ENCODE results near the gene HEMGN.

Gene HEMGN

DNA sequence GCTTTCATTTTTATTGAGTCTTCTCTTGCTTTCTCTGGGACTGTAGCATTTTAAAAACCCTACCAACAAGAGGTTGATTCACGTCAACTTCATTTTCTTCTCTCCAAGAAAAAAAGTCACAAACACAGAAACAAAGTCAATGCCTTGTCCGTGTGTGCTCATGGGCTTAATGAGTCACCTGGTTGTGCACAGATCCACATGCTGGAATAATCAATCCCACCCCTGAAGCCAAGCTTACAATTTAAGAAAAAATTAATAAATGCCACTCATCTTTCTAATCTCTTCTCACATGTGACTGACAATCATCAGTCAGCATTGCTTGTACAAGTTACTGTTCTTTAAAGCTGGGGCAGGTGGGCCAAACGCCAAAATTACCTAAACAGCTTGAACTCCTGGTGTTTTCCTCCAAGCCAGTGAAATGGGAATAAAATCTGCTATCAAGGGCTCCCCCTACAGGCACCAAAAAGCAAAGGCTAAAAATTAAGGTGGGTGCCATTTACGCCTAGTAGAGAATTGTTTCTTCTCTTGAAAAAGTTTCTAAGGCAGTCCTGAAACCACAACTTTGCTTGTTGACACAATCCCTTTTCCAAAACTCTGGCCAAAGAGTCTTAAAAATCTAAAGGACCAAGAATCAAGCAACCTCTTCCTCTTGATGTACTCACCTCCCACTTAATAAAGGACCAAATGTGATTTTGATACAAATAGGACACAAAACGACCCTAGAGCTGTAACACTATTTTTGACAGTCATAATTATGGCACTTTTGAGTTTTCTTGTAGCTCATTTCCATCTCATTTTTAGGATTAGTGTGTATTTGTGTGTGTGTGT lies 37.0 kb downstream of the HEMGN start:
- Mint-ChIP-seq H3K27ac (no peak overlapping the region), H3K36me3 (ENCODE audit: low read depth) (peaks cover 11% of the 10 kb centered on the region), H3K4me3 (no peak overlapping the region), H3K27me3 (ENCODE audit: low read depth, poor library complexity) (peaks cover 6% of the 10 kb centered on the region), H3K4me1 (no peaks in the 10 kb centered on the region), H3K9me3 (no peaks in the 10 kb centered on the region)
- peak; percentile 19 for DNase-seq
- TF ChIP-seq CTCF (IDR thresholded peaks at IDR 0.05), result peak; percentile 75

DNA sequence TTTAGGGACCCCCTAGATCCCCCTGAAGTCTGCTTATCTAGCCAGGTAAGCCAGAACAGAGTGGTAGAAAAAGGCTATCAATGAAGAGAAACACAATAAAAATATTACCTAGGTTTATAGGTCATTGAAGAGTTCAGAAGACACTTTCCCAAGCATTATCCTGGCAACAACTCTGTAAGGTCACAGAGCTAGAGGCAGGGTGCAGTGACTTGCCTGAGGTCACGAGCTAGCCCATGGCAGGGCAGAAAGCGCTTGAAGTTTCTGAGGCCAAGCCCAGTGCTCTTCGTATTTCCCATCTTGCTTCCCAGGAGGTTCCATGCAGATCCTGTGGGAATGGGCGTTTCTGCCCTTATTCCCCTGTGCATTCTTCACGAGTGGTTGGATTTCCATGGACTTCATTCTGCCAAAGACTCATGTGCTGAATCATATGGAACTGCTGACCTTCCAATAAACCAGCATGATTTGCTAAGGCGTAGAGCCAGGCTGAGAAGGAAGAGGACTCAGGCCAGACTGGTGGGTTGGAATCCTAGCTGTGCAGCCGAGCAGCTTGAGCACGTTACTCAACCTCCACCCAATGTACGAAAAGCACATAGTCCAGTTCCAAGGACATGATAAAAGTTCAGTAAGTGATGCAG lies 37.8 kb downstream of the HEMGN start:
- peaks cover 10% of the 10 kb centered on the region for H3K36me3 Mint-ChIP-seq (ENCODE audit: low read depth)

DNA sequence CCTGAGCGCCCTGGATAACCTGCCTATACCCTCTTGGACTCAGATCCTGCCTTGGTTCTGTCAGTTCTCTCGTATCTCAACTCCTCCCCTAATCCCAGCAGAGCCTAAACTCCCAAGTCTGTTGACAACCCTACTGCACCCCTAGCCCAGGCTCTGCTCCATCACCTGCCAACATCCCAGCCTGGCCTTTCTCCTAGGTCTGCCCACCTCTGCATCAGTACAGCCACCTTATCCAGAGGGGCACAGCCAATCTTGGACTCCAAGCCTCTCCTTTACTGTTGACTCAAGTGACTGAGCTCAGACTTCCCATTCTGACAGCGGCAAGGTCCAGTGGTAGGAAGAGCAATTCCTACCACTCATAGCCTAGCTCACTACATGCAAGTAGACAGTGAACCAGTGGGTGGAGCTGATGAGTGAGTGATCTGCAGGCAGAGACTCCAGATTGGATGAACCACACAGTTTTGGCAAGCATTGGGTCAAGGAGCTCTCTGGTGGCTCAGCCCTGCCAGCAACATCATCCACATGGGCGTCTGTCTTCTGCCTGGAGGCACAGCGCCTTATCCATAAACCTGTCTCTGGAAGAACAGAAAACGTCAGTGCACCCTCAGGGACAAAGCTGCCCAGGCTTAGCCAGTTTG lies 42.2 kb downstream of the HEMGN start:
- peak; percentile 8 for DNase-seq
- Mint-ChIP-seq H3K4me1 (no peaks in the 10 kb centered on the region), H3K4me3 (no peak overlapping the region)

More for the DNA sequence above, 37.8 kb downstream of the HEMGN start:
- Mint-ChIP-seq H3K27me3 (ENCODE audit: low read depth, poor library complexity) (peaks cover 6% of the 10 kb centered on the region), H3K4me1 (no peaks in the 10 kb centered on the region), H3K9me3 (no peaks in the 10 kb centered on the region), H3K4me3 (no peak overlapping the region), H3K27ac (no peak overlapping the region)
- no peak for TF ChIP-seq CTCF (IDR thresholded peaks at IDR 0.05)
- DNase-seq, result no peak

GRCh38 chr9:97895211-97895610 lies 42.8 kb downstream of the HEMGN start:
- H3K27ac Mint-ChIP-seq, result no peak overlapping the region
- H3K36me3 Mint-ChIP-seq (ENCODE audit: low read depth), result no peaks in the 10 kb centered on the region
- TF ChIP-seq CTCF (IDR thresholded peaks at IDR 0.05), result no peak
- H3K27me3 Mint-ChIP-seq (ENCODE audit: low read depth, poor library complexity), result peaks cover 27% of the 10 kb centered on the region
- peaks cover 17% of the 10 kb centered on the region for H3K9me3 Mint-ChIP-seq
- DNase-seq, result no peak
- H3K4me3 Mint-ChIP-seq, result no peak overlapping the region
- H3K4me1 Mint-ChIP-seq, result no peaks in the 10 kb centered on the region

More for the DNA sequence above, 42.2 kb downstream of the HEMGN start:
- peaks cover 30% of the 10 kb centered on the region for H3K27me3 Mint-ChIP-seq (ENCODE audit: low read depth, poor library complexity)
- peaks cover 17% of the 10 kb centered on the region for H3K9me3 Mint-ChIP-seq
- TF ChIP-seq CTCF (IDR thresholded peaks at IDR 0.05), result no peak
- H3K36me3 Mint-ChIP-seq (ENCODE audit: low read depth), result no peaks in the 10 kb centered on the region
- no peak overlapping the region for H3K27ac Mint-ChIP-seq

DNA sequence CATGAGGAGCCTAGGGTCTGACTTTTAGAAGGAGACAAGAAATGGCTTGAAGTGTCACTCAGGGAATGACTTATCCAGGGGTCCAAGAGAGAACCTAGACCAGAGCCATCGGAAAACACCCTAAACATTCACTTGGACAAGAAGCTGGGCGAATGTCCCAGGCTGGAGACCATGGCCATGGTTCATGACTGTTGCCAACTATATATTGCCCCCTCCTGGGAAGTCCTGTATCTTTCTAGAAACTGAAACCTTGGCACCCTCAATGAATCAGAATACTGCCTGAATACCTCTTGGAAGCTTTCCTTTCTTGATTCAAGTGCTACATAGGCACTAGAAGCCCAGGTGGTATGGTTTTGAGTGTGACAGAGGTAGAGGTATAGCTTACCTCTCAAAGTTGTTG lies 45.6 kb downstream of the HEMGN start:
- TF ChIP-seq CTCF (IDR thresholded peaks at IDR 0.05), result no peak
- Mint-ChIP-seq H3K36me3 (ENCODE audit: low read depth) (no peaks in the 10 kb centered on the region), H3K4me3 (no peak overlapping the region), H3K9me3 (peaks cover 17% of the 10 kb centered on the region), H3K27me3 (ENCODE audit: low read depth, poor library complexity) (peaks cover 51% of the 10 kb centered on the region), H3K27ac (no peak overlapping the region), H3K4me1 (no peaks in the 10 kb centered on the region)
- DNase-seq, result no peak

All from nephron progenitor cell (in vitro differentiated cells).